H1 (cell line): ENCODE data around the gene TRIM45. TPM values are rescaled to one million over a fixed set of nuclear protein-coding genes. Genes with fewer than 3 reads are reported as not detected.

Source experiments
- CTCF ChIA-PET: fragments of 300-600 bp; sonication (Branson Sonifier 250); formaldehyde crosslinking; loops from one replicate; lab custom pipeline; 2021; ENCODE audit not compliant: partially characterized antibody; lab: Charles Lee
- POLR2A ChIA-PET: fragments of 300-600 bp; sonication (Branson Sonifier 250); formaldehyde crosslinking; loops from one replicate; lab custom pipeline; 2021; ENCODE audit warnings: inconsistent platforms; ENCODE audit not compliant: partially characterized antibody; lab: Charles Lee
- DNase-seq, 2 experiments: peaks; one replicate each; pipeline versions ENCODE4 v3.0.0 to v3.0.0-alpha.2; 2010 to 2022; ENCODE audit warnings: low spot score in 2 of 2, low read depth in 1 of 2, mixed read lengths in 1 of 2
- FAIRE-seq: peaks from 2 replicates; lab custom pipeline; 2011; peaks lifted over from hg19 to GRCh38; lab: Jason Lieb, UNC
- H2AFZ ChIP-seq: 2 replicates; pipeline ENCODE4 v1.8.1; 2012; ENCODE audit warnings: low read length, inconsistent platforms
- H2AK5ac ChIP-seq: 2 replicates; pipeline ENCODE4 v1.6.1; 2013; ENCODE audit warnings: low read depth, low read length
- H2BK120ac ChIP-seq: replicated peaks from 2 replicates; pipeline ENCODE3; 2013; ENCODE audit warnings: low read depth, low read length, inconsistent platforms
- H2BK12ac ChIP-seq: 2 replicates; pipeline ENCODE4 v1.6.1; 2013; ENCODE audit warnings: low read depth, low read length
- H2BK15ac ChIP-seq: 2 replicates; pipeline ENCODE4 v1.6.1; 2013; ENCODE audit warnings: low read length
- H2BK20ac ChIP-seq: 2 replicates; pipeline ENCODE4 v1.6.1; 2013; ENCODE audit warnings: low read length
- H2BK5ac ChIP-seq: 2 replicates; pipeline ENCODE4 v1.6.1; 2013; ENCODE audit warnings: low read depth, low read length
- H3K14ac ChIP-seq: 2 replicates; pipeline ENCODE4 v1.6.1; 2013; ENCODE audit warnings: inconsistent platforms; ENCODE audit not compliant: insufficient read length
- H3K18ac ChIP-seq: 2 replicates; pipeline ENCODE4 v1.6.1; 2013; ENCODE audit warnings: low read length; ENCODE audit errors: extremely low read depth
- H3K23ac ChIP-seq: 2 replicates; pipeline ENCODE4 v1.6.1; 2013; ENCODE audit warnings: inconsistent platforms; ENCODE audit not compliant: insufficient read length
- H3K23me2 ChIP-seq: 2 replicates; pipeline ENCODE4 v1.6.1; 2013; ENCODE audit warnings: low read depth, low read length
- H3K27ac ChIP-seq: 2 replicates; pipeline ENCODE4 v1.6.1; 2011; ENCODE audit warnings: low read depth, low read length, inconsistent platforms
- H3K27me3 ChIP-seq, 4 experiments: replicated peaks in 1 of 4; 1 replicate in 1 of 4; 2 replicates in 3 of 4; pipeline versions ENCODE4 v1.6.1 to v1.8.1; 2011 to 2013; ENCODE audit warnings: low read length in 3 of 4, mild to moderate bottlenecking in 3 of 4, inconsistent platforms in 2 of 4, mixed read lengths in 2 of 4, moderate library complexity in 1 of 4; ENCODE audit not compliant: control insufficient read depth in 3 of 4, insufficient read depth in 3 of 4; ENCODE audit errors: extremely low read depth in 1 of 4
- H3K36me3 ChIP-seq, 4 experiments: 2 replicates each; pipeline versions ENCODE4 v1.6.1 to v1.8.1; 2011 to 2013; ENCODE audit warnings: mild to moderate bottlenecking in 4 of 4, low read length in 3 of 4, moderate library complexity in 2 of 4, control low read depth in 1 of 4, inconsistent platforms in 1 of 4; ENCODE audit not compliant: insufficient read depth in 4 of 4, control insufficient read depth in 2 of 4
- H3K4ac ChIP-seq: replicated peaks from 2 replicates; pipeline ENCODE3; 2013; ENCODE audit warnings: low read length, low read depth, mixed read lengths, inconsistent platforms; ENCODE audit not compliant: insufficient read length
- H3K4me1 ChIP-seq, 4 experiments: replicated peaks in 1 of 4; 1 replicate in 1 of 4; 2 replicates in 3 of 4; pipeline versions ENCODE4 v1.6.1 to v1.8.1; 2011 to 2013; ENCODE audit warnings: low read length in 3 of 4, inconsistent platforms in 2 of 4, mixed read lengths in 1 of 4; ENCODE audit not compliant: insufficient read depth in 4 of 4, control insufficient read depth in 3 of 4
- H3K4me2 ChIP-seq, 2 experiments: 2 replicates each; pipeline versions ENCODE4 v1.6.1 to v1.8.1; 2011 to 2013; ENCODE audit warnings: low read depth in 2 of 2, low read length in 2 of 2, control low read depth in 1 of 2, inconsistent platforms in 1 of 2, mild to moderate bottlenecking in 1 of 2; ENCODE audit not compliant: insufficient read depth in 1 of 2
- H3K4me3 ChIP-seq, 4 experiments: fragments of 200-600, 300-600 bp in 1 of 4; sonication (generic), shearing (Covaris generic), sonication (Bioruptor Twin) in 1 of 4; 2 replicates each; pipeline versions ENCODE4 v1.5.1 to v1.8.1; 2011 to 2016; ENCODE audit warnings: low read length in 4 of 4, low read depth in 3 of 4, control low read depth in 2 of 4, inconsistent platforms in 2 of 4, mild to moderate bottlenecking in 2 of 4, mixed read lengths in 1 of 4, moderate library complexity in 1 of 4; ENCODE audit not compliant: insufficient read depth in 2 of 4; ENCODE audit errors: extremely low read depth in 1 of 4
- H3K56ac ChIP-seq: replicated peaks from 2 replicates; pipeline ENCODE3; 2013; ENCODE audit warnings: low read depth, mild to moderate bottlenecking, mixed read lengths, low read length, inconsistent platforms; ENCODE audit not compliant: insufficient read length
- H3K79me1 ChIP-seq: 2 replicates; pipeline ENCODE4 v1.6.1; 2013; ENCODE audit warnings: low read depth, low read length, control low read depth
- H3K79me2 ChIP-seq, 2 experiments: 2 replicates each; pipeline versions ENCODE4 v1.6.1 to v1.8.1; 2012 to 2013; ENCODE audit warnings: low read length in 2 of 2, mild to moderate bottlenecking in 2 of 2, inconsistent platforms in 1 of 2; ENCODE audit not compliant: insufficient read depth in 2 of 2, control insufficient read depth in 1 of 2
- H3K9ac ChIP-seq, 4 experiments: replicated peaks in 1 of 4; 1 replicate in 1 of 4; 2 replicates in 3 of 4; pipeline versions ENCODE4 v1.6.1 to v1.8.1; 2011 to 2013; ENCODE audit warnings: low read depth in 3 of 4, low read length in 3 of 4, control low read depth in 2 of 4, mild to moderate bottlenecking in 2 of 4, moderate library complexity in 2 of 4, inconsistent platforms in 1 of 4; ENCODE audit errors: extremely low read depth in 1 of 4
- H3K9me3 ChIP-seq, 2 experiments: 2 replicates each; pipeline versions ENCODE4 v1.6.1 to v1.8.1; 2012 to 2013; ENCODE audit warnings: mild to moderate bottlenecking in 2 of 2, moderate library complexity in 2 of 2, control low read depth in 1 of 2, inconsistent platforms in 1 of 2, low read depth in 1 of 2, low read length in 1 of 2, mixed read lengths in 1 of 2; ENCODE audit not compliant: insufficient read depth in 2 of 2
- H4K20me1 ChIP-seq, 2 experiments: replicated peaks in 1 of 2; 2 replicates each; pipeline versions ENCODE3 to v1.8.1; 2011 to 2013; ENCODE audit warnings: inconsistent platforms in 2 of 2, low read length in 2 of 2, mild to moderate bottlenecking in 1 of 2; ENCODE audit not compliant: insufficient read depth in 2 of 2, control insufficient read depth in 1 of 2
- H4K5ac ChIP-seq: 2 replicates; pipeline ENCODE4 v1.6.1; 2013; ENCODE audit warnings: low read length, low read depth, mixed read lengths, inconsistent platforms; ENCODE audit not compliant: insufficient read length
- H4K8ac ChIP-seq: 2 replicates; pipeline ENCODE4 v1.8.0; 2013; ENCODE audit warnings: mild to moderate bottlenecking, moderate library complexity, low read length, inconsistent platforms; ENCODE audit not compliant: insufficient read depth; ENCODE audit errors: extremely low read depth
- H4K91ac ChIP-seq: replicated peaks from 2 replicates; pipeline ENCODE3; 2013; ENCODE audit warnings: low read length, mixed read lengths, inconsistent platforms; ENCODE audit not compliant: insufficient read length
- ATF3 ChIP-seq: IDR thresholded peaks from 2 replicates; pipeline ENCODE4 v1.6.1; 2011; ENCODE audit warnings: low read depth, mild to moderate bottlenecking, low read length; ENCODE audit not compliant: insufficient read depth
- E2F6 ChIP-seq: IDR thresholded peaks from 2 replicates; pipeline ENCODE4 v1.6.1; 2012; ENCODE audit warnings: inconsistent platforms
- EP300 ChIP-seq, 2 experiments: IDR thresholded peaks; 1 replicate in 1 of 2; 2 replicates in 1 of 2; pipeline ENCODE4 v1.6.1; 2011 to 2012; ENCODE audit warnings: low read depth in 2 of 2, low read length in 2 of 2, mild to moderate bottlenecking in 2 of 2, borderline replicate concordance in 1 of 2, inconsistent platforms in 1 of 2, moderate library complexity in 1 of 2
- FOSL1 ChIP-seq: IDR thresholded peaks from 2 replicates; pipeline ENCODE4 v1.6.1; 2011; ENCODE audit warnings: mild to moderate bottlenecking, low read depth, low read length, moderate library complexity; ENCODE audit not compliant: insufficient read depth
- HDAC2 ChIP-seq, 2 experiments: fragments of 300-600 bp in 1 of 2; sonication (generic) in 1 of 2; IDR thresholded peaks; 2 replicates each; pipeline ENCODE4 v1.6.1; 2011 to 2012; ENCODE audit warnings: low read depth in 2 of 2, low read length in 2 of 2, mild to moderate bottlenecking in 2 of 2, moderate library complexity in 2 of 2, borderline replicate concordance in 1 of 2, inconsistent platforms in 1 of 2
- MAFK ChIP-seq: IDR thresholded peaks from 2 replicates; pipeline ENCODE4 v1.6.1; 2012; ENCODE audit warnings: low read depth, mild to moderate bottlenecking, improper control_type of control experiment, low read length
- NANOG ChIP-seq: IDR thresholded peaks from 2 replicates; pipeline ENCODE4 v1.6.1; 2011; ENCODE audit warnings: low read length, low read depth, mild to moderate bottlenecking, inconsistent platforms; ENCODE audit not compliant: insufficient read depth, poor library complexity, severe bottlenecking
- NRF1 ChIP-seq: IDR thresholded peaks from 2 replicates; pipeline ENCODE4 v1.6.1; 2011; ENCODE audit warnings: mild to moderate bottlenecking, low read depth, low read length, improper control_type of control experiment
- RXRA ChIP-seq: IDR thresholded peaks from 2 replicates; pipeline ENCODE4 v1.6.1; 2011; ENCODE audit warnings: low read depth, mild to moderate bottlenecking, low read length, moderate library complexity; ENCODE audit not compliant: insufficient read depth
- SP2 ChIP-seq: IDR thresholded peaks from 2 replicates; pipeline ENCODE4 v1.6.1; 2012; ENCODE audit warnings: mild to moderate bottlenecking, low read length, inconsistent platforms
- TAF1 ChIP-seq: IDR thresholded peaks from 2 replicates; pipeline ENCODE4 v1.6.1; 2011; ENCODE audit warnings: mild to moderate bottlenecking, low read depth, low read length
- TCF12 ChIP-seq: IDR thresholded peaks from 2 replicates; pipeline ENCODE4 v1.6.1; 2011; ENCODE audit warnings: low read depth, mild to moderate bottlenecking, low read length
- WGBS, 2 experiments: shearing (Covaris generic) in 1 of 2; methylation state at CpG; one replicate each; pipeline versions ENCODE4 v1.1.6 to v1.1.7; 2013 to 2015; ENCODE audit warnings: low lambda C conversion rate in 2 of 2, mixed read lengths in 2 of 2, inconsistent platforms in 1 of 2, low coverage in 1 of 2, missing lambda C conversion rate in 1 of 2; ENCODE audit not compliant: insufficient replicate concordance in 2 of 2, insufficient coverage in 1 of 2, insufficient read length in 1 of 2; ENCODE audit errors: extremely low coverage in 1 of 2, missing lambda C conversion rate in 1 of 2; 5-methylcytosine and 5-hydroxymethylcytosine counted together
- polyA plus RNA-seq, 7 experiments: library from polyadenylated mRNA; depleted of rRNA in 3 of 7; stranded (reverse) in 5 of 7; unstranded in 2 of 7; fragments of >200 nt in 5 of 7; fragments of 200-250 nt in 2 of 7; gene quantifications; 1 replicate in 5 of 7; 2 replicates in 1 of 7; 4 replicates in 1 of 7; pipeline versions ENCODE4 v1.2.1 to v1.2.3, GENCODE V29; 2011 to 2013; ENCODE audit warnings: missing spikeins in 2 of 7, mixed read lengths in 2 of 7
- total RNA-seq: library from RNA; stranded (reverse); fragmentation: NEBNext Ultra II Directional; extraction: Animal tissue kit (Norgen Biotek cat#: 25700); gene quantifications from 2 replicates; pipeline ENCODE4 v1.2.1, GENCODE V29; 2021

TRIM45 gene
- total and polyA plus RNA-seq, 2 of the 8 experiments (the other 6 are each of a cell fraction or from before 2014, with no cell fraction given), result 13.7 to 16.7 TPM

GRCh38 chr1:117107364-117107763, 14.2 kb downstream of the TRIM45 start:
- no peaks in the 10 kb centered on the region for H3K79me1 ChIP-seq
- CTCF ChIA-PET, result interaction anchor here (1.1 to 1.2 kb wide), 2 partner anchors 39 to 382 kb away, joined by 3 to 5 read pairs; no protein-coding TSS in a partner anchor
- no peak overlapping the region for H2BK120ac ChIP-seq
- no peak overlapping the region for H2BK20ac ChIP-seq
- no peak overlapping the region for H2BK15ac ChIP-seq
- H4K5ac ChIP-seq, result no peak overlapping the region
- WGBS, 2 experiments, result 95% methylated on average over 2 of the region's 2 CpGs; no CpG with 5 or more reads in 1 of the 2 experiments
- H2BK5ac ChIP-seq, result no peak overlapping the region
- POLR2A ChIA-PET, result interaction anchor here (1.5 kb wide), 1 partner anchor 13 kb away, joined by 5 read pairs; no protein-coding TSS in a partner anchor
- no peak overlapping the region for H2AK5ac ChIP-seq
- H3K56ac ChIP-seq, result no peak overlapping the region
- H3K4me1 ChIP-seq, result peaks cover 2 to 3% (median 3%) of the 10 kb centered on the region in 4 experiments; a peak in 4 of 7 replicates
- DNase-seq, result no peak
- H4K91ac ChIP-seq, result no peak overlapping the region
- H3K9me3 ChIP-seq, result no peaks in the 10 kb centered on the region
- H3K23me2 ChIP-seq, result no peaks in the 10 kb centered on the region; the same call in none of the 2 replicates
- H3K36me3 ChIP-seq, result peaks cover 5 to 63% (median 25%) of the 10 kb centered on the region in 4 experiments
- H3K9ac ChIP-seq, result no peak overlapping the region
- no peak overlapping the region for H2BK12ac ChIP-seq
- H2AFZ ChIP-seq, result no peak overlapping the region
- no peak overlapping the region for H3K27ac ChIP-seq
- no peak overlapping the region for H3K14ac ChIP-seq
- no peak overlapping the region for H3K4me2 ChIP-seq
- H3K27me3 ChIP-seq, result no peaks in the 10 kb centered on the region
- no peak overlapping the region for H3K18ac ChIP-seq
- H4K8ac ChIP-seq, result no peak overlapping the region
- peaks cover 0 to 3% of the 10 kb centered on the region in 2 experiments for H4K20me1 ChIP-seq
- FAIRE-seq, result no peak
- no peak overlapping the region for H3K4me3 ChIP-seq
- H3K4ac ChIP-seq, result no peak overlapping the region
- H3K79me2 ChIP-seq, result no peaks in the 10 kb centered on the region
- no peak overlapping the region for H3K23ac ChIP-seq
- TF ChIP-seq RXRA, result no peak
- TF ChIP-seq FOSL1, result no peak
- TF ChIP-seq TAF1, result no peak
- no peak for TF ChIP-seq NANOG
- no peak for TF ChIP-seq SP2
- no peak for TF ChIP-seq EP300 (IDR thresholded peaks at IDR 0.05; ENCODE audit: borderline replicate concordance in 1 of 2, low read depth in 2 of 2, low read length in 2 of 2)
- TF ChIP-seq TCF12, result no peak
- TF ChIP-seq E2F6, result no peak
- no peak for TF ChIP-seq NRF1
- TF ChIP-seq ATF3, result no peak
- TF ChIP-seq MAFK, result no peak
- no peak for TF ChIP-seq HDAC2 (IDR thresholded peaks at IDR 0.05; ENCODE audit: borderline replicate concordance in 1 of 2, low read depth in 2 of 2, low read length in 2 of 2)
